ENCODE results near the gene KCNJ5.

KCNJ5 gene

GRCh38 chr11:128845334-128845780, 45.8 kb upstream of the KCNJ5 start:
- no peaks in the 10 kb centered on the region for H3K79me2 ChIP-seq (ENCODE audit: control insufficient read depth, low read length)
- peak overlapping the region; percentile 61 for H3K4me3 ChIP-seq (ENCODE audit: low read length)
- H3K4me1 ChIP-seq (ENCODE audit: control insufficient read depth, low read length) = peaks cover 80% of the 10 kb centered on the region
- H3K4me2 ChIP-seq (ENCODE audit: low read length) = peak overlapping the region; percentile 88
- no peaks in the 10 kb centered on the region for H3K9me3 ChIP-seq (ENCODE audit: control insufficient read depth, insufficient read depth, low read length)
- H3K36me3 ChIP-seq (ENCODE audit: control insufficient read depth, low read length) = no peaks in the 10 kb centered on the region; the same call in 1 of the 2 replicates
- no peaks in the 10 kb centered on the region for H3K27me3 ChIP-seq (ENCODE audit: control insufficient read depth, low read length)
- no peaks in the 10 kb centered on the region for H3K9me2 ChIP-seq (replicated peaks; ENCODE audit: control insufficient read depth, low read length)
- peak overlapping the region; percentile 99 for H3K27ac ChIP-seq (ENCODE audit: low read depth, low read length)
- H4K20me1 ChIP-seq (ENCODE audit: control insufficient read depth, insufficient read depth, low read depth, low read length) = no peaks in the 10 kb centered on the region
- H3F3A ChIP-seq (ENCODE audit: control insufficient read depth, insufficient read depth) = peaks cover 32% of the 10 kb centered on the region
- TF ChIP-seq EZH2phosphoT487 (IDR thresholded peaks at IDR 0.05; ENCODE audit: borderline replicate concordance, low read length) = no peak
- no peak for TF ChIP-seq CTCF (IDR thresholded peaks at IDR 0.05; ENCODE audit: low read depth, low read length, poor library complexity, severe bottlenecking)

GRCh38 chr11:128846985-128847384, 44.2 kb upstream of the KCNJ5 start:
- Histone ChIP-seq H3K27ac (ENCODE audit: low read depth, low read length) (no peak overlapping the region), H3K9me2 (replicated peaks; ENCODE audit: control insufficient read depth, low read length) (no peaks in the 10 kb centered on the region), H3K36me3 (ENCODE audit: control insufficient read depth, low read length) (no peaks in the 10 kb centered on the region; the same call in 1 of the 2 replicates), H3K4me3 (ENCODE audit: low read length) (no peak overlapping the region), H3K4me1 (ENCODE audit: control insufficient read depth, low read length) (peaks cover 63% of the 10 kb centered on the region), H3K9me3 (ENCODE audit: control insufficient read depth, insufficient read depth, low read length) (no peaks in the 10 kb centered on the region), H3F3A (ENCODE audit: control insufficient read depth, insufficient read depth) (peaks cover 17% of the 10 kb centered on the region), H3K79me2 (ENCODE audit: control insufficient read depth, low read length) (no peaks in the 10 kb centered on the region), H3K27me3 (ENCODE audit: control insufficient read depth, low read length) (no peaks in the 10 kb centered on the region), H4K20me1 (ENCODE audit: control insufficient read depth, insufficient read depth, low read depth, low read length) (no peaks in the 10 kb centered on the region), H3K4me2 (ENCODE audit: low read length) (no peak overlapping the region)
- TF ChIP-seq CTCF (IDR thresholded peaks at IDR 0.05; ENCODE audit: low read depth, low read length, poor library complexity, severe bottlenecking) (no peak), EZH2phosphoT487 (IDR thresholded peaks at IDR 0.05; ENCODE audit: borderline replicate concordance, low read length) (no peak)

- no peak overlapping the region for H3K4me3 ChIP-seq (ENCODE audit: low read length)
- H3K36me3 ChIP-seq (ENCODE audit: control insufficient read depth, low read length) = no peaks in the 10 kb centered on the region; the same call in 1 of the 2 replicates
- H3K79me2 ChIP-seq (ENCODE audit: control insufficient read depth, low read length) = no peaks in the 10 kb centered on the region
- H4K20me1 ChIP-seq (ENCODE audit: control insufficient read depth, insufficient read depth, low read depth, low read length) = no peaks in the 10 kb centered on the region
- H3K4me2 ChIP-seq (ENCODE audit: low read length) = peak overlapping the region; percentile 32
- H3K4me1 ChIP-seq (ENCODE audit: control insufficient read depth, low read length) = peaks cover 44% of the 10 kb centered on the region
- no peaks in the 10 kb centered on the region for H3K9me2 ChIP-seq (replicated peaks; ENCODE audit: control insufficient read depth, low read length)
- H3K27me3 ChIP-seq (ENCODE audit: control insufficient read depth, low read length) = no peaks in the 10 kb centered on the region
- 0 out of 2 replicates have a peak, but pooled peaks cover 2% of the 10 kb centered on the region for H3F3A ChIP-seq (ENCODE audit: control insufficient read depth, insufficient read depth)
- no peaks in the 10 kb centered on the region for H3K9me3 ChIP-seq (ENCODE audit: control insufficient read depth, insufficient read depth, low read length)
- TF ChIP-seq CTCF (IDR thresholded peaks at IDR 0.05; ENCODE audit: low read depth, low read length, poor library complexity, severe bottlenecking) (peak; percentile 97), EZH2phosphoT487 (IDR thresholded peaks at IDR 0.05; ENCODE audit: borderline replicate concordance, low read length) (no peak)
- H3K27ac ChIP-seq (ENCODE audit: low read depth, low read length) = no peak overlapping the region
Measured at GRCh38 chr11:128848815-128849455, 42.2 kb upstream of the KCNJ5 start.

Measured in DOHH2 (cell line).